Raji (cell line): ENCODE measurements around the gene PLA1A.
A peak's percentile ranks its signal among the peaks of the same experiment; 100 is the strongest.

Experiments used
- POLR2A ChIP-seq: IDR thresholded peaks from 2 replicates; pipeline ENCODE4 v1.6.1; 2011; ENCODE audit warnings: low read depth, low read length, control low read depth; ENCODE audit not compliant: insufficient read depth

PLA1A gene

GRCh38 chr3:119597548-119598288, at the start of gene PLA1A:
Gene PLA1A (plus strand): TSS chr3:119597885. CDS start chr3:119597914, 29 bp downstream.
- no peak for TF ChIP-seq POLR2A

DNA sequence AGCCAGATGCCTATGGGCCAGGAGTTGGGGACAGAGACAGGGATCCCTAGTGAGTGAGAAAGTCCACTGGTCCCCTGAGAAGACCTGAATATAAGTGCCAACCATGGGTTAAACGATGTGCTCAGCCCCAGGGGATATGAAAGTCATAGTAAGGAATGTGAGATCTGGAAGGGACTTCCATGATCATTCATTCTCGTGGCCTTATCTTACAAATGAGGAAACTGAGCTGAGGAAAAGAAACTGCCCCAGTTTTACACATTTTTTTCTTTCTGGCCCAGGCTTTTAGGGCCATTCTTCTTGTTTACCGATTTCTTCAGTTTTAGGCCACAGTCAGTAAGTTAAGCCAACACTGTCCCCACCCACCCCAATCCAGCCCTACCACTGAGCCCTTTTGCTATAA, 49.3 kb upstream of the PLA1A start:
- TF ChIP-seq POLR2A: no peak

DNA sequence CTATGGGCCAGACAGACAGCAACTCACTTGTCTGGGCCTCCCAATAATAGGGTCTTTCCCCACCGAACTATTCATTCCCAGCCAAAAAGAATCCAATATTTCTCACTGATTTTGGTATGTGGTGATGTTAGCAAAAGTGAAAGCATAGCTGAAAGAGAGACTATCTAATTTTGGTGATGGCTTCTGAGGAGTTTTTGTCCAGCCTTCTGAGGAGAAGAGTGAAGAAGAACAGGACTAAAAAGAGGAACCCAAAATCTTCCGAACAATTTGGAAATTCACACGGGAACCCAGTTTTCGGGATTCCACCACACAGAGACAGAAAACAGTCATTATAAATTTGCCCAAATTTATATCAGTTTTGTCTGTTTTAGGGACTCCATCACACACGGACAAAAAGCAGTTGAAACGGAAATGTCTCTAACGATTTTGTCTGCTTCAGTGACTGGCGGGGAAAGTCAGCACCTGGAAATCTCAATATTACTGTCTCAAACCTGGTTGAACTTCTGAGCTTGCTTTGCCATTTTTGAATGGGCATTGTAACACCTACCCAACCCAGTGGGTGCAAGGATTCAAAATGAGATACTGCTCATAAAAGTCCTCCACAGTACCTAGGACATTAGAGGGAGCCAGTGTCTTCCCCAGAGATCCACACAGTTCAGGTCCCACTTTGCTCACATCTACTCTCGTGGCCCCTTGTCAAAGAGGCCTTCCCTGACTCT, 47.3 kb upstream of the PLA1A start:
- no peak for TF ChIP-seq POLR2A

DNA sequence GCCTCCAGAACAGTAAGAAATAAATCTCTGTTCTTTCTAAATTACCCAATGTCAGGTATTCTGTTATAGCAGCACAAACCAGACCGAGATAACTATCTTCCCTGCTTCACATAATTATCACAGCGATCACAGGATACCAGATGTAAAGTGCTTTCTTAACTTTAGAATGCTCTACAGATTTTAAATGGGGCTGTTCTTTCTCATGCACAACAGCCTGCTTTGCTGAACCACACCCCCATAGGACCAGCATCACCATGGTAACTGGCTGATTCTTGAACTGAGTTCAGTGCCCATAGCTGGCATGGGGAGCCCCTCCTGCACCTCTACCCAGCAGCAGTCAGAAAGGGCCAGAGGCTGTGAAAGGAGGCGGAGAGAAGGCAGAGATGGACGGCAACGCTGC, 46.1 kb upstream of the PLA1A start:
- no peak for TF ChIP-seq POLR2A

GRCh38 chr3:119553823-119554415, 43.8 kb upstream of the PLA1A start:
- TF ChIP-seq POLR2A: no peak

DNA sequence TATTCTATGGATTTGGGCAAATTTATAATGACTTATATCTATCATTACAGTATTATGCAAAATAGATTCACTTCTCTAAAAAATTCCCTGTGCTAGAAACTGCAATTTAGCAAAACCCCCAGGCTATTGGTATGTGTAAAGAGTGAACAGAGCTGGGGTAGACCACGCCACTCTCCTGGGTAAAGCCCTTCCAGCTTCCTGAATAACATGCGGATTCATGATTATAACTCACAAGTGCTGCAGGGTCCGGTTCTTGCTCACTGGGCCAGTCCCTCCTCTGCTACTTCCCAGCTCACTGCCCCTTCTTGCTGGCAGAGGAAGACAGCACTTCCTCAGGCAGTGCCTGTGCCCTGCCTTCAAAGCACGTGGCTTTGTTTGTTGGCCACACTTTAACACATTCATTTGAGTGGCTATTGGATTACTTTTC, 42.4 kb upstream of the PLA1A start:
- TF ChIP-seq POLR2A: peak; percentile 29; the same call in 1 of the 2 replicates

DNA sequence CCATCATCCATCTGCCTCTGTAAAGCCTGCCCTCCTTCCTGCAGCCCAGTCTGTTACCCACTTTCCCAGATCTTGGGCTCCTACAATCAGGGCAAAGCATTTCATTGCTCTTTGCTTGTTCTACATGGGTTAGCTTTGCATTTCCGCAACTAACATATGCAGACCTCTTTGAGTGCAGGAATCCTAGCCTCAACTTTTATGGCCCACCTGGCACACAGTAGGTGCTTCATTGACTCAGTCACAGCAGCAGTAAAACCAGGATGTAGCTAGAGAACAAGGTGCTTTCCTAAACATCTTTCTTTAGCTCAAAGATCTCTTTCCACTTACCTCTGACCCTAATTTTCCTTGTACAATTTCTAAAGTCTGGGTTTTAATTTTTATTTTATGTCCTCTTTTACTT, 41.8 kb upstream of the PLA1A start:
- no peak for TF ChIP-seq POLR2A

- TF ChIP-seq POLR2A: peak; percentile 25; the same call in 1 of the 2 replicates
Measured at GRCh38 chr3:119557192-119557876, 40.4 kb upstream of the PLA1A start.

- no peak for TF ChIP-seq POLR2A
Measured at GRCh38 chr3:119557877-119558269, 39.8 kb upstream of the PLA1A start.

GRCh38 chr3:119558626-119559317, 38.9 kb upstream of the PLA1A start:
- no peak for TF ChIP-seq POLR2A

DNA sequence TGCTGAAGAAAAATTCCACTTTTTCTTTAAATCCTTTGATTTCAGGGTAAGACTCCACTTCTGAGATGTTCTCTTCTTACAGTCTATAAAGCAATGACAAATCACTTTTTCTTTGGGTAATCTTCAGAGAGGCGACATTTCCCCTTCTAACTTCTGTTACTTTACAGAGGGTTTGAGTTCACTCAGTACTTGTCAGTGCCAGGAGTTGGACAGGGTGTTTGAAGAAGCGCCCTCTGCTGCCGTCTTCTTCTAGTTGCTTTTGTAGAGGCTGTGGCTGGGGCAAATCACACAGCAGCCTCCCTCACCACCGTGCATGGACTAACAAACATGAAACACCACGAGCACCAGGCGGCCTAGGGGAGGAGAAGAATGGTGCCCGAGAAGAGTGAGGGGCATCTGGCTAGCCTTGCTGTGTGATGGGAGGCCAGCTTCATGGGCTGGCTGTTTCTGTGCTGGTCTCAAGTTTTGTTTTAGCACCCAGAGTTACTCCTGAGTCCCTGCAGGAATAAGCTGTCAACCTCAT, 38.2 kb upstream of the PLA1A start, which contains the start of gene CD80:
Gene CD80 (minus strand): TSS at position 174 of the 523 bp plus-strand sequence. CDS start 1,886 bp downstream, outside the sequence.
- TF ChIP-seq POLR2A: peak; percentile 69

DNA sequence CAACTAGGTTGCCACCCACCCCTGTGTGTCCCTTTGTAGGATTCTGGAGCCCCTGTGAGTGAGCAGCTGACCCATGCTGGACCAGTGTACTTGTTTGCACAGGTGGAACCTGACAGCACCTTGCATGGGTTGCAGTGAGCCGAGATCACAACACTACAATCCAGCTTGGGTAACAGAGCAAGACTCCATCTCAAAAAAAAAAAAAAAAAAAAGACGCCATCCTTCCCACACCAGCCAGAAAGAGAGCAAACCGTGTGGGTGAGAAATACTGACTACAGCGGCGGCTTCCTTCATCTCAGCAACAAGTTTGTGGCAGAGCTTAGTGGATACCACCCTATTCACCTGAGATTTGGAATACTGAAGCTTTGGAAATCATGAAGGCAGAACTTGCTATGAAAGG, 37.5 kb upstream of the PLA1A start:
- no peak for TF ChIP-seq POLR2A

- TF ChIP-seq POLR2A: peak; percentile 77
Measured at GRCh38 chr3:119562307-119562961, 35.3 kb upstream of the PLA1A start.

DNA sequence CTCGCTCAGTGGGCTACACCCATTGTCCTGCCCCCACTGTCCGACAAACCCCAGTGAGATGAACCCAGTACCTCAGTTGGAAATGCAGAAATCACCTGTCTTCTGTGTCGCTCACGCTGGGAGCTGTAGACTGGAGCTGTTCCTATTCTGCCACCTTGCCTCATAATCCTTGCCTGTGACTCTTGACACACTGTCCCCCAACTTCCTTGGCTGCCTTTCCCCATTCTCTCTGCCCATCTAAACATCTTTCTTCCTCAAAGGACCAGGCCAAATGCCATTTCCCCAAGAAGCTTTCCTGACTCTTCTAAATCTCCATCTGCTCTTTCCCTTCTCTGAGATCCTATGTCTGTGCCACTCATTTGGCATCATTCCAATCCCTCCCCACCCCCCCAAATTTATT, 28.5 kb upstream of the PLA1A start:
- no peak for TF ChIP-seq POLR2A
